Liver (tissue), 9 donors: Measurements from ENCODE around the gene CABCOCO1. TPM values are rescaled to one million over a fixed set of nuclear protein-coding genes. Genes with fewer than 3 reads are reported as not detected.

ENCODE experiments used
- DNase-seq: peaks from one replicate; pipeline ENCODE4 v3.0.0-alpha.2; 2017; ENCODE audit warnings: low spot score
- H3K27ac ChIP-seq, 2 donors: one replicate each; pipeline ENCODE4 v1.7.0; 2013; ENCODE audit warnings: inconsistent platforms in 2 of 2, low read length in 2 of 2, control low read depth in 1 of 2, low read depth in 1 of 2, mild to moderate bottlenecking in 1 of 2
- H3K27me3 ChIP-seq, 4 donors: one replicate each; pipeline versions ENCODE4 v1.6.1 to v1.7.0; 2013; ENCODE audit warnings: low read length in 3 of 4, inconsistent platforms in 1 of 4, mild to moderate bottlenecking in 1 of 4, moderate library complexity in 1 of 4; ENCODE audit not compliant: control insufficient read depth in 4 of 4, insufficient read depth in 4 of 4
- H3K36me3 ChIP-seq, 4 donors: one replicate each; pipeline versions ENCODE4 v1.6.1 to v1.7.0; 2013; ENCODE audit warnings: low read length in 3 of 4, mild to moderate bottlenecking in 3 of 4, low read depth in 1 of 4, moderate library complexity in 1 of 4; ENCODE audit not compliant: control insufficient read depth in 4 of 4, insufficient read depth in 3 of 4
- H3K4me1 ChIP-seq, 4 donors: one replicate each; pipeline versions ENCODE4 v1.6.1 to v1.7.0; 2013; ENCODE audit warnings: low read length in 3 of 4, mild to moderate bottlenecking in 3 of 4, moderate library complexity in 1 of 4; ENCODE audit not compliant: control insufficient read depth in 4 of 4, insufficient read depth in 4 of 4
- H3K4me3 ChIP-seq, 3 donors: one replicate each; pipeline versions ENCODE4 v1.6.1 to v1.7.0; 2013; ENCODE audit warnings: low read length in 3 of 3, control low read depth in 1 of 3, low read depth in 1 of 3, mild to moderate bottlenecking in 1 of 3
- H3K9ac ChIP-seq, 2 donors: one replicate each; pipeline ENCODE4 v1.7.0; 2013; ENCODE audit warnings: low read length in 2 of 2, mild to moderate bottlenecking in 2 of 2, moderate library complexity in 2 of 2, control low read depth in 1 of 2, low read depth in 1 of 2
- H3K9me3 ChIP-seq, 4 donors: one replicate each; pipeline versions ENCODE4 v1.6.1 to v1.7.0; 2013; ENCODE audit warnings: low read length in 3 of 4; ENCODE audit not compliant: control insufficient read depth in 4 of 4
- HNF4A ChIP-seq, 2 donors: conservative IDR thresholded peaks; 2 replicates each; pipeline ENCODE4 v1.6.1; 2016; ENCODE audit warnings: antibody characterized with exemption in 2 of 2, mild to moderate bottlenecking in 2 of 2
- NR2F2 ChIP-seq: IDR thresholded peaks from 2 replicates; pipeline ENCODE4 v1.6.1; 2016; ENCODE audit warnings: antibody characterized with exemption
- RAD21 ChIP-seq, 2 donors: IDR thresholded peaks; 2 replicates each; pipeline ENCODE4 v1.6.1; 2016; ENCODE audit warnings: antibody characterized with exemption in 2 of 2, mild to moderate bottlenecking in 2 of 2
- YY1 ChIP-seq: IDR thresholded peaks from 2 replicates; pipeline ENCODE4 v1.6.1; 2016; ENCODE audit warnings: antibody characterized with exemption, mild to moderate bottlenecking
- WGBS: extraction: QIAGEN DNeasy Blood & Tissue Kit; methylation state at CpG from one replicate; pipeline ENCODE4 v1.1.7; 2013; 5-methylcytosine and 5-hydroxymethylcytosine counted together
- polyA plus RNA-seq, 2 donors: library from polyadenylated mRNA; stranded (reverse) in 1 of 2; unstranded in 1 of 2; fragments of 200-250 nt in 1 of 2; fragments of >200 nt in 1 of 2; fragmentation: Nextera tagmentation in 1 of 2; extraction: Ambion mirVana in 1 of 2; gene quantifications; one replicate each; pipeline versions ENCODE4 v1.2.1 to v1.2.3, GENCODE V29; 2013 to 2015
- total RNA-seq, 2 donors: library from RNA; depleted of rRNA; stranded (reverse); fragments of >200 nt; gene quantifications; one replicate each; pipeline ENCODE4 v1.2.3, GENCODE V29; 2014
- TF ChIP-seq, protein P1 (sequence below): IDR thresholded peaks from 2 replicates; pipeline ENCODE4 v1.6.1; 2016; ENCODE audit warnings: antibody characterized with exemption
- TF ChIP-seq, protein P2 (sequence below): IDR thresholded peaks from 2 replicates; pipeline ENCODE4 v1.6.1; 2016; ENCODE audit warnings: antibody characterized with exemption, mild to moderate bottlenecking
- TF ChIP-seq, protein P3 (sequence below): IDR thresholded peaks from 2 replicates; pipeline ENCODE4 v1.6.1; 2016; ENCODE audit warnings: antibody characterized with exemption
- donor health status: healthy.
- donor health status: healthy.
- donor health status: healthy.
- donor health status: healthy.
- donor health status: healthy.

CABCOCO1 gene
- total and polyA plus RNA-seq, 4 donors = 0.09 to 0.20 TPM; not detected in 2

DNA sequence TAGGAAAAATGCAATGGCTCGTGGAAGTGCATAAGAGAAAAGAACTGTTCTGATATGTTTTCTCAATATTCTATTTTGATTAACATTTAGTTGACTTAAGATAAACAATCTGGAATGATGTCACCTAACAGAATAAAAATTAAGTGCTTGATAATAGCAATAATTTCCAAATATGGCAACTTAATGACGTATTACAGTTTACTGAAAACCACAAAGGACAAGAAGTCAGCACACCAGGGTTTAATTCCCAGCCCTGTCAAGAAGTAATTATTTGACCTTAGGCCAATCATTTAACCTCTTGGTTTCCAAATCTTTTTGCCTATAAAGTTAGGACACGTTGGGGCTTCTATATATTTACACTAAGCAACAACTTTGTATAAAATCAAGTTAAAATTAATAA lies 95.7 kb downstream of the CABCOCO1 start:
- H3K27ac ChIP-seq = no peak overlapping the region
- TF ChIP-seq RAD21 (IDR thresholded peaks at IDR 0.05) (no peak), HNF4A (conservative IDR thresholded peaks at IDR 0.05) (no peak)
- TF ChIP-seq, protein P1, sequence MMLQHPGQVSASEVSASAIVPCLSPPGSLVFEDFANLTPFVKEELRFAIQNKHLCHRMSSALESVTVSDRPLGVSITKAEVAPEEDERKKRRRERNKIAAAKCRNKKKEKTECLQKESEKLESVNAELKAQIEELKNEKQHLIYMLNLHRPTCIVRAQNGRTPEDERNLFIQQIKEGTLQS = no peak
- TF ChIP-seq, protein P2, sequence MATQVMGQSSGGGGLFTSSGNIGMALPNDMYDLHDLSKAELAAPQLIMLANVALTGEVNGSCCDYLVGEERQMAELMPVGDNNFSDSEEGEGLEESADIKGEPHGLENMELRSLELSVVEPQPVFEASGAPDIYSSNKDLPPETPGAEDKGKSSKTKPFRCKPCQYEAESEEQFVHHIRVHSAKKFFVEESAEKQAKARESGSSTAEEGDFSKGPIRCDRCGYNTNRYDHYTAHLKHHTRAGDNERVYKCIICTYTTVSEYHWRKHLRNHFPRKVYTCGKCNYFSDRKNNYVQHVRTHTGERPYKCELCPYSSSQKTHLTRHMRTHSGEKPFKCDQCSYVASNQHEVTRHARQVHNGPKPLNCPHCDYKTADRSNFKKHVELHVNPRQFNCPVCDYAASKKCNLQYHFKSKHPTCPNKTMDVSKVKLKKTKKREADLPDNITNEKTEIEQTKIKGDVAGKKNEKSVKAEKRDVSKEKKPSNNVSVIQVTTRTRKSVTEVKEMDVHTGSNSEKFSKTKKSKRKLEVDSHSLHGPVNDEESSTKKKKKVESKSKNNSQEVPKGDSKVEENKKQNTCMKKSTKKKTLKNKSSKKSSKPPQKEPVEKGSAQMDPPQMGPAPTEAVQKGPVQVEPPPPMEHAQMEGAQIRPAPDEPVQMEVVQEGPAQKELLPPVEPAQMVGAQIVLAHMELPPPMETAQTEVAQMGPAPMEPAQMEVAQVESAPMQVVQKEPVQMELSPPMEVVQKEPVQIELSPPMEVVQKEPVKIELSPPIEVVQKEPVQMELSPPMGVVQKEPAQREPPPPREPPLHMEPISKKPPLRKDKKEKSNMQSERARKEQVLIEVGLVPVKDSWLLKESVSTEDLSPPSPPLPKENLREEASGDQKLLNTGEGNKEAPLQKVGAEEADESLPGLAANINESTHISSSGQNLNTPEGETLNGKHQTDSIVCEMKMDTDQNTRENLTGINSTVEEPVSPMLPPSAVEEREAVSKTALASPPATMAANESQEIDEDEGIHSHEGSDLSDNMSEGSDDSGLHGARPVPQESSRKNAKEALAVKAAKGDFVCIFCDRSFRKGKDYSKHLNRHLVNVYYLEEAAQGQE = no peak
- TF ChIP-seq, protein P3, sequence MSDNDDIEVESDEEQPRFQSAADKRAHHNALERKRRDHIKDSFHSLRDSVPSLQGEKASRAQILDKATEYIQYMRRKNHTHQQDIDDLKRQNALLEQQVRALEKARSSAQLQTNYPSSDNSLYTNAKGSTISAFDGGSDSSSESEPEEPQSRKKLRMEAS = no peak
- no peaks in the 10 kb centered on the region for H3K9me3 ChIP-seq
- H3K4me1 ChIP-seq = no peaks in the 10 kb centered on the region
- no peaks in the 10 kb centered on the region for H3K36me3 ChIP-seq
- no peak overlapping the region for H3K9ac ChIP-seq
- WGBS = 78% methylated on average over 3 of the region's 3 CpGs
- no peaks in the 10 kb centered on the region for H3K27me3 ChIP-seq
- no peak for DNase-seq
- H3K4me3 ChIP-seq = no peak overlapping the region

DNA sequence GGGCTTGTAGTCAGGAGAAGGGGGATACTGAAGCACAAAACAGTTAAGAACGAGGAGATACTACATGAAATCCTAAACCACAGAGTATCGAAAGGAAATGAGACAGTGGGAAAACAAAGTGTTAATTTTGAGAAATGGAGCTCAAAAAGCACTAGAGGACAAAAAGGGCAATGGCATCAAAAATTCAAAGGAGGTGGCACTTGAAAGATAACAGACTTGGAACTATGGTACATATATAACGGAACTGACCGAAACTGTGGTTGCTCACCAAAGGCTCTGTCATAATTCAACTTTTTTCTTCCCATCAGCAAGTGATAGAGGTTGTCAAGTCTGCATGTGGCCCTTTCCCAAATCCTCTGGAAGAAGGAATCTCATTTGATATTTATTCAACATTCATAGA lies 97.0 kb downstream of the CABCOCO1 start:
- DNase-seq = no peak
- Histone ChIP-seq H3K36me3 (no peaks in the 10 kb centered on the region), H3K4me3 (no peak overlapping the region), H3K9ac (no peak overlapping the region), H3K4me1 (no peaks in the 10 kb centered on the region), H3K27me3 (no peaks in the 10 kb centered on the region), H3K27ac (no peak overlapping the region), H3K9me3 (no peaks in the 10 kb centered on the region)
- WGBS = 94% methylated on average over 4 of the region's 4 CpGs
- no peak for TF ChIP-seq YY1
- TF ChIP-seq, protein P2 = no peak

DNA sequence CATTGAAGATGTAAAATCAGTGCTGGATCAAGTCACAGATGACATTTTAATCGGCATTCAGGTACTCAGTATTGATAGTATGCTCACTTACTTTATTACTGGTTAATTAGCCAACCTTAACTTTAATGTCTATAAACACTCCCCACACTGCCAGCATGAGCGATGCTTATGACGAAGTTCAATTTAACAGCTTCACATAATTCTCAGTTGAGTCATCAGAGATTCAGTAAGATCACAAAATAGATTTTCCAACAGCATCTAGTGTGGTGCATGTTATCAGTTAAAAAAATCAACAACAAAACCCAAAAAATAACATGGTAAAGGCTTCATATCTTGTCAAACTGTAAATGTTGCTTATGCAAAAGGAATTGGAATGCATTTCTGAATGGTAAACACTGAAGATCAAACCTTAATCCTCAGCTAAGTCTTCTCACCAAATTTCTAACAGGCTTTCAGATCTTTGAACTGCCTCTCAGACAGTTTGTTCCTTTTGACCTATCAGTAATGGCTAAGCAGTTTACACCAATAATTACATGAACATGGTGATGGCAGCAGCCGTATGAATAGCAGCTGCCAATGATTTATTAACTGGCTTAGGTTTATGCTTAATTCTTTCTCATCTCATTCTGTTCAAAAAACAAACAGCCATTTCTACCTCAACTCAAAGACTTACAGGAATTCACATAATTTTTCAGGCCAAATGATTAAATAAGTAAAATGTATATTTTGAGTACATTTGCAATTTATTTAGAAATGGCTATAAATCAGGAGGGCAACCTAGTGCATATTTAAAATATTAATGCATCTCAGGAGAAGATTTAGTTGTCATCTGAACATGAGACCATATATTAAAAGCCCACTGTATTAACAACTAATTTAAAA lies 98.5 kb downstream of the CABCOCO1 start:
- no peak overlapping the region for H3K4me3 ChIP-seq
- WGBS = 79% methylated on average over 4 of the region's 4 CpGs
- no peak for DNase-seq
- TF ChIP-seq NR2F2 = no peak
- no peak overlapping the region for H3K9ac ChIP-seq
- no peaks in the 10 kb centered on the region for H3K4me1 ChIP-seq
- H3K27ac ChIP-seq = no peak overlapping the region
- H3K9me3 ChIP-seq = no peaks in the 10 kb centered on the region
- H3K27me3 ChIP-seq = no peaks in the 10 kb centered on the region
- no peaks in the 10 kb centered on the region for H3K36me3 ChIP-seq
